ENCODE results near the gene RLBP1. TPM values are rescaled to one million over a fixed set of nuclear protein-coding genes. Genes with fewer than 3 reads are reported as not detected.

The RLBP1 gene
- total and polyA plus RNA-seq, 2 of the 4 experiments (the other 2 are of a cell fraction): not detected

DNA sequence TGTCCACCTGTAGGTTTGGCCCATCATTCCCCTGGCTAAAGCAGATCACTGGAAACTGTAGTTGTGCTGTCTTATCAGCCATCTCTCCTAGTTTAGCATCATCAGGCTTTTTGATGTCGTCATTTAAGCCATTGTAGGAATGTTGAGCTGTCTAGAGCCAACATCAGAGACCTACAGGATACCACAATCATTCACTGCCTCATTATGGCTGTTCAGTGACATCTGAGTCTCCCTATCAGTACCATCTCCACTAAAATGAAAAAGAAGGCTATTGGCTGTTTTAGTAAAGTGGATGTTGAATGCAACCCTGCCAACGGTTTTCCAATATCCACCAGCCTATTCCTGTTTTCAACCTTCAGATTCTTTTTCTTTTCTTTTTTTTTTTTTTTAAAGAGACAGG is 29.2 kb downstream of the RLBP1 start:
- Histone ChIP-seq H4K5ac (ENCODE audit: low read depth, low read length) (no peak overlapping the region), H3K9me3 (ENCODE audit: control insufficient read depth, insufficient read depth, low read length) (no peaks in the 10 kb centered on the region), H3K4me1 (ENCODE audit: control insufficient read depth, insufficient read depth, low read length) (peaks cover 2% of the 10 kb centered on the region), H3K36me3 (ENCODE audit: control insufficient read depth, insufficient read depth, low read length) (peaks cover 46% of the 10 kb centered on the region), H2AK9ac (replicated peaks; ENCODE audit: low read depth, low read length, poor library complexity) (no peak overlapping the region), H4K8ac (ENCODE audit: low read depth in 2 of 2, low read length in 2 of 2) (no peak overlapping the region), H3K27me3 (ENCODE audit: control insufficient read depth, insufficient read depth, low read length) (no peaks in the 10 kb centered on the region), H3K18ac (ENCODE audit: low read depth, low read length) (no peak overlapping the region), H3K14ac (replicated peaks; ENCODE audit: low read depth, low read length) (0 out of 2 replicates have a peak overlapping the region, but pooled peaks have one; percentile 29), H3K4me2 (ENCODE audit: low read depth, low read length) (no peak overlapping the region), H3K4ac (ENCODE audit: low read depth, low read length) (no peak overlapping the region), H2AK5ac (ENCODE audit: low read depth, low read length) (no peak overlapping the region), H3K79me1 (ENCODE audit: low read depth in 1 of 2, low read length in 2 of 2) (peaks cover 0 to 6% of the 10 kb centered on the region in 2 experiments; a peak in 1 of 4 replicates), H3K23ac (ENCODE audit: low read depth, low read length) (peak overlapping the region; percentile 46), H4K91ac (ENCODE audit: insufficient read depth, low read depth, low read length) (no peak overlapping the region), H3K56ac (ENCODE audit: extremely low read depth, insufficient read depth, low read length) (no peak overlapping the region), H2BK20ac (ENCODE audit: low read depth, low read length) (no peak overlapping the region), H3K4me3 (ENCODE audit: insufficient read depth, low read depth, low read length) (no peak overlapping the region), H3K27ac (ENCODE audit: insufficient read depth, low read length) (no peak overlapping the region), H4K20me1 (ENCODE audit: insufficient read depth, low read length) (no peaks in the 10 kb centered on the region), H3K9ac (ENCODE audit: low read depth, low read length) (no peak overlapping the region), H3K9me1 (ENCODE audit: insufficient read depth, low read length) (peaks cover 21% of the 10 kb centered on the region), H2BK15ac (ENCODE audit: low read depth, low read length) (no peak overlapping the region), H2AFZ (replicated peaks; ENCODE audit: low read length, poor library complexity) (no peak overlapping the region), H2BK5ac (ENCODE audit: low read depth, low read length, poor library complexity, severe bottlenecking) (no peak overlapping the region), H2BK120ac (ENCODE audit: low read depth, low read length) (no peak overlapping the region)
- dilution Hi-C loops (cut with HindIII; ENCODE audit: low sequenced_read_pairs, unreplicated experiment) (no loop called here), in situ Hi-C loops (cut with MboI; ENCODE audit: low sequenced_read_pairs) (no loop called here), intact Hi-C loops (cut with micrococcal nuclease) (no loop called here)
- no peak for ATAC-seq (ENCODE audit: low read depth)
- DNase-seq: peak; percentile 31
- TF ChIP-seq SMC3 (IDR thresholded peaks at IDR 0.05; ENCODE audit: low read depth, low read length) (no peak), BHLHE40 (IDR thresholded peaks at IDR 0.05; ENCODE audit: low read depth, low read length) (no peak), MAZ (IDR thresholded peaks at IDR 0.05; ENCODE audit: borderline replicate concordance, low read depth, low read length) (no peak), USF2 (IDR thresholded peaks at IDR 0.05; ENCODE audit: low read depth, low read length) (no peak), NFE2L2 (IDR thresholded peaks at IDR 0.05; ENCODE audit: low read depth, low read length) (no peak), POLR2A (IDR thresholded peaks at IDR 0.05; ENCODE audit: low read depth, low read length) (no peak), MAFK (IDR thresholded peaks at IDR 0.05; ENCODE audit: low read depth, low read length) (no peak), RAD21 (IDR thresholded peaks at IDR 0.05; ENCODE audit: low read length) (no peak), FOS (IDR thresholded peaks at IDR 0.05; ENCODE audit: low read depth, low read length) (no peak), CEBPB (IDR thresholded peaks at IDR 0.05; ENCODE audit: low read depth, low read length) (no peak), RFX5 (IDR thresholded peaks at IDR 0.05; ENCODE audit: low read depth, low read length) (no peak), RCOR1 (IDR thresholded peaks at IDR 0.05; ENCODE audit: insufficient replicate concordance, low read length) (no peak), CHD1 (IDR thresholded peaks at IDR 0.05; ENCODE audit: low read depth, low read length) (no peak), MXI1 (IDR thresholded peaks at IDR 0.05; ENCODE audit: borderline replicate concordance, low read depth, low read length) (no peak)
- TF ChIP-seq, protein P1, sequence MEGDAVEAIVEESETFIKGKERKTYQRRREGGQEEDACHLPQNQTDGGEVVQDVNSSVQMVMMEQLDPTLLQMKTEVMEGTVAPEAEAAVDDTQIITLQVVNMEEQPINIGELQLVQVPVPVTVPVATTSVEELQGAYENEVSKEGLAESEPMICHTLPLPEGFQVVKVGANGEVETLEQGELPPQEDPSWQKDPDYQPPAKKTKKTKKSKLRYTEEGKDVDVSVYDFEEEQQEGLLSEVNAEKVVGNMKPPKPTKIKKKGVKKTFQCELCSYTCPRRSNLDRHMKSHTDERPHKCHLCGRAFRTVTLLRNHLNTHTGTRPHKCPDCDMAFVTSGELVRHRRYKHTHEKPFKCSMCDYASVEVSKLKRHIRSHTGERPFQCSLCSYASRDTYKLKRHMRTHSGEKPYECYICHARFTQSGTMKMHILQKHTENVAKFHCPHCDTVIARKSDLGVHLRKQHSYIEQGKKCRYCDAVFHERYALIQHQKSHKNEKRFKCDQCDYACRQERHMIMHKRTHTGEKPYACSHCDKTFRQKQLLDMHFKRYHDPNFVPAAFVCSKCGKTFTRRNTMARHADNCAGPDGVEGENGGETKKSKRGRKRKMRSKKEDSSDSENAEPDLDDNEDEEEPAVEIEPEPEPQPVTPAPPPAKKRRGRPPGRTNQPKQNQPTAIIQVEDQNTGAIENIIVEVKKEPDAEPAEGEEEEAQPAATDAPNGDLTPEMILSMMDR (conservative IDR thresholded peaks at IDR 0.05; ENCODE audit: low read depth, low read length): no peak
- TF ChIP-seq, protein P2, sequence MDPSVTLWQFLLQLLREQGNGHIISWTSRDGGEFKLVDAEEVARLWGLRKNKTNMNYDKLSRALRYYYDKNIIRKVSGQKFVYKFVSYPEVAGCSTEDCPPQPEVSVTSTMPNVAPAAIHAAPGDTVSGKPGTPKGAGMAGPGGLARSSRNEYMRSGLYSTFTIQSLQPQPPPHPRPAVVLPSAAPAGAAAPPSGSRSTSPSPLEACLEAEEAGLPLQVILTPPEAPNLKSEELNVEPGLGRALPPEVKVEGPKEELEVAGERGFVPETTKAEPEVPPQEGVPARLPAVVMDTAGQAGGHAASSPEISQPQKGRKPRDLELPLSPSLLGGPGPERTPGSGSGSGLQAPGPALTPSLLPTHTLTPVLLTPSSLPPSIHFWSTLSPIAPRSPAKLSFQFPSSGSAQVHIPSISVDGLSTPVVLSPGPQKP (IDR thresholded peaks at IDR 0.05; ENCODE audit: borderline replicate concordance, low read depth, low read length): no peak
- BruUV-seq (replicated peaks): no TSS peak
- ChIA-PET POLR2A (ENCODE audit: unreplicated experiment) (no interaction called here), CTCF (interaction anchor here (0.6 kb wide), 1 partner anchor 13 kb away, joined by 3 read pairs; no protein-coding TSS in a partner anchor)
- no CpG with 5 or more reads among the region's 2 CpGs for WGBS, 2 experiments (ENCODE audit: extremely low coverage in 2 of 2, insufficient read length in 1 of 2)
